GM12878 (cell line): ENCODE data around the gene ZNF429. TPM values are rescaled to one million over a fixed set of nuclear protein-coding genes. Genes with fewer than 3 reads are reported as not detected.

ENCODE experiments used
- ATAC-seq: fragments of 200-7000 bp; cut with Tn5 transposase; 3 replicates; pipeline ENCODE4 v1.9.1; 2020; ENCODE audit warnings: mild to moderate bottlenecking, moderate library complexity
- BruUV-seq: library from RNA; stranded (reverse); fragments of 400-500 nt; replicated peaks from 2 replicates; lab custom pipeline; 2021; lab: Mats Ljungman, UMichigan
- CTCF ChIA-PET: fragments of 300-600 bp; sonication (Branson Sonifier 250); formaldehyde crosslinking; extraction: SDS; loops from one replicate; lab custom pipeline; 2021; ENCODE audit warnings: inconsistent platforms; lab: Yijun Ruan, JAX
- POLR2A ChIA-PET: fragments of 350-600 bp; formaldehyde crosslinking; extraction: SDS; loops from one replicate; lab custom pipeline; 2021; ENCODE audit warnings: inconsistent platforms; lab: Charles Lee
- RAD21 ChIA-PET: fragments of 300-600 bp; sonication (Branson Sonifier 250); formaldehyde crosslinking; loops from one replicate; lab custom pipeline; 2023; ENCODE audit warnings: antibody characterized with exemption; ENCODE audit not compliant: unreplicated experiment; lab: Charles Lee
- SMC1A ChIA-PET: fragments of 300-600 bp; sonication (Branson Sonifier 250); formaldehyde crosslinking; loops from one replicate; lab custom pipeline; 2023; ENCODE audit not compliant: unreplicated experiment, uncharacterized antibody; lab: Charles Lee
- DNase-seq: peaks from one replicate; pipeline ENCODE4 v3.0.0-alpha.2; 2011; ENCODE audit warnings: low read depth, low spot score
- FAIRE-seq: peaks from 3 replicates; lab custom pipeline; 2011; peaks lifted over from hg19 to GRCh38; lab: Jason Lieb, UNC
- H2AFZ ChIP-seq: 2 replicates; pipeline ENCODE4 v1.6.0; 2011; ENCODE audit warnings: low read depth, low read length, control low read depth; ENCODE audit not compliant: control insufficient read depth
- H3K27ac ChIP-seq: 2 replicates; pipeline ENCODE4 v1.5.1; 2011; ENCODE audit warnings: control low read depth; ENCODE audit not compliant: control insufficient read depth, insufficient read depth
- H3K27me3 ChIP-seq, 2 experiments: replicated peaks in 1 of 2; 2 replicates each; pipeline versions ENCODE4 v1.6.0 to v1.6.1; 2011; ENCODE audit warnings: low read length in 1 of 2; ENCODE audit not compliant: control insufficient read depth in 2 of 2, insufficient read depth in 2 of 2
- H3K36me3 ChIP-seq, 2 experiments: 2 replicates each; pipeline ENCODE4 v1.5.1; 2011; ENCODE audit warnings: low read length in 1 of 2; ENCODE audit not compliant: control insufficient read depth in 2 of 2, insufficient read depth in 2 of 2
- H3K4me1 ChIP-seq: 2 replicates; pipeline ENCODE4 v1.6.1; 2011; ENCODE audit warnings: mild to moderate bottlenecking, low read length, moderate library complexity, mixed read lengths; ENCODE audit not compliant: control insufficient read depth, insufficient read depth
- H3K4me2 ChIP-seq: 2 replicates; pipeline ENCODE4 v1.6.0; 2011; ENCODE audit warnings: control low read depth; ENCODE audit not compliant: control insufficient read depth, insufficient read depth
- H3K4me3 ChIP-seq: fragments of 200-600 bp; sonication (generic); 2 replicates; pipeline ENCODE4 v1.5.1; 2016
- H3K79me2 ChIP-seq: 2 replicates; pipeline ENCODE4 v1.6.0; 2011; ENCODE audit warnings: low read length; ENCODE audit not compliant: control insufficient read depth, insufficient read depth
- H3K9ac ChIP-seq: 2 replicates; pipeline ENCODE4 v1.8.0; 2011; ENCODE audit warnings: low read length, control low read depth, mixed read lengths; ENCODE audit not compliant: control insufficient read depth, insufficient read depth
- H3K9me3 ChIP-seq: replicated peaks from 3 replicates; pipeline ENCODE4 v1.5.1; 2011; ENCODE audit warnings: mild to moderate bottlenecking, low read length; ENCODE audit not compliant: control insufficient read depth, insufficient read depth
- H4K20me1 ChIP-seq: 2 replicates; pipeline ENCODE4 v1.6.0; 2011; ENCODE audit not compliant: control insufficient read depth, insufficient read depth
- CBX3 ChIP-seq: fragments of 200-600 bp; sonication (generic); IDR thresholded peaks from 2 replicates; pipeline ENCODE4 v1.6.1; 2016; ENCODE audit warnings: low read depth, borderline replicate concordance
- CHD1 ChIP-seq: IDR thresholded peaks from 2 replicates; pipeline ENCODE4 v1.6.1; 2012; ENCODE audit warnings: low read depth, low read length, improper control_type of control experiment
- CTCF ChIP-seq, 3 experiments: IDR thresholded peaks in 2 of 3; conservative IDR thresholded peaks in 1 of 3; 2 replicates each; pipeline ENCODE4 v1.5.1; 2011; ENCODE audit warnings: low read depth in 3 of 3, low read length in 3 of 3, mild to moderate bottlenecking in 3 of 3, control low read depth in 2 of 3, moderate library complexity in 2 of 3, inconsistent platforms in 1 of 3, mixed read lengths in 1 of 3; ENCODE audit not compliant: control insufficient read depth in 2 of 3, insufficient read depth in 1 of 3; ENCODE audit errors: extremely low read depth in 1 of 3
- EGR1 ChIP-seq, 2 experiments: IDR thresholded peaks; 1 replicate in 1 of 2; 2 replicates in 1 of 2; pipeline ENCODE4 v1.6.1; 2011 to 2012; ENCODE audit warnings: low read depth in 2 of 2, low read length in 2 of 2, borderline replicate concordance in 1 of 2, mild to moderate bottlenecking in 1 of 2, moderate library complexity in 1 of 2
- EZH2 ChIP-seq: IDR thresholded peaks from 2 replicates; pipeline ENCODE4 v1.6.1; 2012; ENCODE audit warnings: low read depth, mild to moderate bottlenecking, control low read depth, inconsistent platforms, low read length, borderline replicate concordance; ENCODE audit not compliant: control insufficient read depth
- HSF1 ChIP-seq: fragments of 150-350 bp; IDR thresholded peaks from 2 replicates; pipeline ENCODE4 v1.6.1; 2014; ENCODE audit warnings: mild to moderate bottlenecking, low read depth, low read length
- JUND ChIP-seq: IDR thresholded peaks from 2 replicates; pipeline ENCODE4 v1.6.1; 2012; ENCODE audit warnings: low read depth, mild to moderate bottlenecking, low read length, improper control_type of control experiment, moderate library complexity
- MYC ChIP-seq: IDR thresholded peaks from 2 replicates; pipeline ENCODE4 v1.6.1; 2011; ENCODE audit warnings: mild to moderate bottlenecking, low read length, moderate library complexity, inconsistent platforms; ENCODE audit not compliant: insufficient read depth, insufficient replicate concordance, insufficient read length, severe bottlenecking
- POLR2A ChIP-seq: IDR thresholded peaks from 2 replicates; pipeline ENCODE4 v1.6.1; 2011; ENCODE audit warnings: low read depth, mild to moderate bottlenecking, low read length
- RB1 ChIP-seq: fragments of 450-650 bp; formaldehyde crosslinking; IDR thresholded peaks from 2 replicates; pipeline ENCODE4 v1.6.1; 2017; ENCODE audit warnings: mild to moderate bottlenecking, borderline replicate concordance
- SPI1 ChIP-seq: IDR thresholded peaks from 2 replicates; pipeline ENCODE4 v1.6.1; 2011; ENCODE audit warnings: low read depth, mild to moderate bottlenecking, low read length, moderate library complexity, borderline replicate concordance; ENCODE audit not compliant: insufficient read depth
- ZNF24 ChIP-seq: fragments of 450-650 bp; IDR thresholded peaks from 2 replicates; pipeline ENCODE4 v1.6.1; 2017; ENCODE audit warnings: antibody characterized with exemption, mild to moderate bottlenecking
- WGBS: methylation state at CpG from one replicate; pipeline ENCODE4 v1.1.6; 2016; ENCODE audit warnings: low lambda C conversion rate; ENCODE audit not compliant: insufficient replicate concordance, insufficient coverage; ENCODE audit errors: missing lambda C conversion rate; 5-methylcytosine and 5-hydroxymethylcytosine counted together
- in situ Hi-C: fragments of 300-500 bp; cut with MboI; formaldehyde crosslinking; loops from 9 replicates; pipeline ENCODE4 v1.14.3; 2018; ENCODE audit warnings: mixed read lengths
- intact Hi-C: fragments of 100-400 bp; cut with micrococcal nuclease; formaldehyde crosslinking; loops from one replicate; pipeline ENCODE4 v1.14.2; 2022; ENCODE audit not compliant: unreplicated experiment
- polyA plus RNA-seq, 11 experiments: library from polyadenylated mRNA; depleted of rRNA in 4 of 11; unstranded in 6 of 11; stranded (reverse) in 5 of 11; fragments of >200 nt; fragmentation: Nextera tagmentation in 4 of 11; fragmentation: Illumina TruSeq in 1 of 11; extraction: Ambion mirVana in 4 of 11; extraction: Trizol in 1 of 11; gene quantifications; 1 replicate in 1 of 11; 2 replicates in 10 of 11; pipeline versions ENCODE4 v1.2.1 to v1.2.3, GENCODE V29; 2011 to 2016; ENCODE audit warnings: inconsistent platforms in 2 of 11, missing spikeins in 2 of 11, low read depth in 1 of 11
- total RNA-seq, 4 experiments: library from RNA; depleted of rRNA in 3 of 4; stranded (reverse); fragments of >200 nt in 3 of 4; fragmentation: Illumina TruSeq in 1 of 4; extraction: Trizol in 1 of 4; gene quantifications; 2 replicates each; pipeline versions ENCODE4 v1.2.1 to v1.2.3, GENCODE V29; 2013 to 2021

Gene ZNF429
- total and polyA plus RNA-seq, 10 of the 15 experiments (the other 5 are each of a cell fraction or from before 2014, with no cell fraction given): 1.4 to 4.3 (median 2.8) TPM

GRCh38 chr19:21483589-21484170 lies 21.7 kb upstream of the ZNF429 start (continued):
- peak in 2 of 3 experiments; percentile 21 to 27; a peak in 3 of 6 replicates for TF ChIP-seq CTCF (IDR thresholded peaks at IDR 0.05 in 2 of 3, conservative IDR thresholded peaks at IDR 0.05 in 1 of 3; ENCODE audit: control insufficient read depth in 2 of 3, extremely low read depth in 1 of 3, insufficient read depth in 1 of 3, low read depth in 3 of 3, low read length in 3 of 3)
- TF ChIP-seq HSF1: no peak

GRCh38 chr19:21484631-21485030 lies 20.8 kb upstream of the ZNF429 start:
- ChIA-PET SMC1A (no interaction called here), POLR2A (no interaction called here), RAD21 (no interaction called here)
- WGBS: 16% methylated on average over 4 of the region's 5 CpGs
- FAIRE-seq (no peak), ATAC-seq (no peak), DNase-seq (no peak)
- Histone ChIP-seq H3K4me1 (no peaks in the 10 kb centered on the region), H4K20me1 (no peaks in the 10 kb centered on the region), H3K4me2 (no peak overlapping the region), H3K9ac (no peak overlapping the region), H3K27ac (no peak overlapping the region), H2AFZ (no peak overlapping the region), H3K27me3 (no peaks in the 10 kb centered on the region), H3K36me3 (no peaks in the 10 kb centered on the region), H3K79me2 (no peaks in the 10 kb centered on the region), H3K9me3 (no peaks in the 10 kb centered on the region; the same call in 2 of the 3 replicates)
- no TSS peak for BruUV-seq
- intact Hi-C loops: no loop called here
- in situ Hi-C loops: no loop called here
- TF ChIP-seq POLR2A (no peak), MYC (no peak), CHD1 (no peak), ZNF24 (no peak), CBX3 (no peak), EGR1 (IDR thresholded peaks at IDR 0.05; ENCODE audit: borderline replicate concordance in 1 of 2, low read depth in 2 of 2, low read length in 2 of 2) (no peak), EZH2 (no peak), JUND (no peak), SPI1 (no peak), RB1 (no peak)
- TF ChIP-seq, all 136 proteins: peak for 0
- CTCF ChIA-PET: no interaction called here
- H3K4me3 ChIP-seq: no peak overlapping the region
